ENCODE measurements around the gene CNTN4.

Gene CNTN4

DNA sequence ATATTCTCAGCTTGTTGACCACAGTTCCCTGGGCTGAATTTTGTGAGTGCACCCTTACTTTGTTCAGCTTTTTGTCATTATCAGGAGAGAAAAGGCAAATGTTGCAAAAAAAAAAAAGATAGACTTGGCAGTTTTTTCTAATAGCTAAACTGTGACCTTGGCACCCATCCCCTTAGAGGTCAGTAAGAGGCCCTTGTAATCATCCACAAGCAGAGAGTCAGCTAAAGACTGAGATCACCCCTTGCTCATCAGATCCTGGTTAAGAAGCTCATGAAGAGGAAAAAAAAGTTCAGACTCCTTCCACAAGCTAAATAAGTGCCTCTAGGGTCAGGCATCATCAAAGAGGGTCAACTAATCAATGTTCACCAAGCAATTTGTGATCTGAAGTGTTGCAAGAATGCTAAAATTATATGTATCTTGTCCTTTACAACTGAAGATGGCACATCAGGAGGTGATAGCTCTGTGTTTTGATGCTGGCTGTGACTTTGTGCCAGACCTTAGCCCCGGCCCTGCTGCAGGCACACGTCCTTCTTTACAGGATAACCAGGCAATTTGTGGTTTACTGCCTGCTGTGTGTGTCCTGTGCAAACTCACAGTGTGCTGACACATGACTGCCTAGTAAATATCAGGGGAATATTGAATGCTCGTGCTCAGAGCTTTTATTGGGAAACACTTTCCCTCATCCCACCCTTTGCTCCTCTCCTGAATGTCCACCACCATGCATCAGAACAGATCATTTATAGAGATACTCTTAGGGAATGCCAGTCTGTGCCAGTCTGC is 748.6 kb downstream of the CNTN4 start:
- Histone ChIP-seq H3K9ac (ENCODE audit: low read length) (no peak overlapping the region), H3K36me3 (replicated peaks; ENCODE audit: low read depth, low read length) (no peaks in the 10 kb centered on the region), H3K27me3 (ENCODE audit: low read depth, low read length) (no peaks in the 10 kb centered on the region), H3K9me3 (ENCODE audit: insufficient read depth, low read length) (no peaks in the 10 kb centered on the region), H3K27ac (ENCODE audit: low read length) (no peak overlapping the region), H4K20me1 (ENCODE audit: insufficient read depth, low read length) (no peaks in the 10 kb centered on the region), H3K4me1 (ENCODE audit: low read length) (peaks cover 14% of the 10 kb centered on the region), H3K4me2 (ENCODE audit: low read length) (no peak overlapping the region), H3K79me2 (ENCODE audit: low read length) (no peaks in the 10 kb centered on the region), H3K4me3 (ENCODE audit: low read length) (no peak overlapping the region), H2AFZ (ENCODE audit: low read depth, low read length) (no peak overlapping the region)
- no peak for TF ChIP-seq EZH2phosphoT487 (IDR thresholded peaks at IDR 0.05; ENCODE audit: low read depth)
- TF ChIP-seq, protein P1, sequence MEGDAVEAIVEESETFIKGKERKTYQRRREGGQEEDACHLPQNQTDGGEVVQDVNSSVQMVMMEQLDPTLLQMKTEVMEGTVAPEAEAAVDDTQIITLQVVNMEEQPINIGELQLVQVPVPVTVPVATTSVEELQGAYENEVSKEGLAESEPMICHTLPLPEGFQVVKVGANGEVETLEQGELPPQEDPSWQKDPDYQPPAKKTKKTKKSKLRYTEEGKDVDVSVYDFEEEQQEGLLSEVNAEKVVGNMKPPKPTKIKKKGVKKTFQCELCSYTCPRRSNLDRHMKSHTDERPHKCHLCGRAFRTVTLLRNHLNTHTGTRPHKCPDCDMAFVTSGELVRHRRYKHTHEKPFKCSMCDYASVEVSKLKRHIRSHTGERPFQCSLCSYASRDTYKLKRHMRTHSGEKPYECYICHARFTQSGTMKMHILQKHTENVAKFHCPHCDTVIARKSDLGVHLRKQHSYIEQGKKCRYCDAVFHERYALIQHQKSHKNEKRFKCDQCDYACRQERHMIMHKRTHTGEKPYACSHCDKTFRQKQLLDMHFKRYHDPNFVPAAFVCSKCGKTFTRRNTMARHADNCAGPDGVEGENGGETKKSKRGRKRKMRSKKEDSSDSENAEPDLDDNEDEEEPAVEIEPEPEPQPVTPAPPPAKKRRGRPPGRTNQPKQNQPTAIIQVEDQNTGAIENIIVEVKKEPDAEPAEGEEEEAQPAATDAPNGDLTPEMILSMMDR (IDR thresholded peaks at IDR 0.05; ENCODE audit: low read depth, low read length), result no peak

DNA sequence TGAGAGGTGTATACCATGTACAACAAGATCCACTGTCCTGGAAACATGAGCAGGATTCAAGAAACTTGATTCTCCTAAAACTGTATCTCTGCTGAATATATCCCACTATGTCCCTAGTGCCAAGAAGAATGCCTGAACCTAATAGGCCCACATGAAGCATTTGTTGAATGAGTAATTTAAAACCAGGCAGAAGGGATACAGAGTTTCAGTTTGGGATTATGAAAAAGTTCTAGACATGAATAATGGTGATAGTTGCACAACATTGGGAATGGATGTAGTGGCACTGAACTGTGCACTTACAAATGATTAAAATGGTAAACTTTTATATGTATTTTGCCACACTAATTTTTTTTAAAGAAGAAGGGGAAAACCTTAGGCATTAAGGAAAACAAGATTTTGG is 750.4 kb downstream of the CNTN4 start:
- no peak for TF ChIP-seq EZH2phosphoT487 (IDR thresholded peaks at IDR 0.05; ENCODE audit: low read depth)
- TF ChIP-seq, protein P1 (IDR thresholded peaks at IDR 0.05; ENCODE audit: low read depth, low read length), result no peak
- no peaks in the 10 kb centered on the region for H4K20me1 ChIP-seq (ENCODE audit: insufficient read depth, low read length)
- H3K27me3 ChIP-seq (ENCODE audit: low read depth, low read length), result no peaks in the 10 kb centered on the region
- H3K4me3 ChIP-seq (ENCODE audit: low read length), result no peak overlapping the region
- no peaks in the 10 kb centered on the region for H3K36me3 ChIP-seq (replicated peaks; ENCODE audit: low read depth, low read length)
- no peak overlapping the region for H3K4me2 ChIP-seq (ENCODE audit: low read length)
- H2AFZ ChIP-seq (ENCODE audit: low read depth, low read length), result no peak overlapping the region
- H3K9me3 ChIP-seq (ENCODE audit: insufficient read depth, low read length), result no peaks in the 10 kb centered on the region
- no peak overlapping the region for H3K27ac ChIP-seq (ENCODE audit: low read length)
- no peaks in the 10 kb centered on the region for H3K79me2 ChIP-seq (ENCODE audit: low read length)
- H3K4me1 ChIP-seq (ENCODE audit: low read length), result peaks cover 14% of the 10 kb centered on the region
- H3K9ac ChIP-seq (ENCODE audit: low read length), result no peak overlapping the region

DNA sequence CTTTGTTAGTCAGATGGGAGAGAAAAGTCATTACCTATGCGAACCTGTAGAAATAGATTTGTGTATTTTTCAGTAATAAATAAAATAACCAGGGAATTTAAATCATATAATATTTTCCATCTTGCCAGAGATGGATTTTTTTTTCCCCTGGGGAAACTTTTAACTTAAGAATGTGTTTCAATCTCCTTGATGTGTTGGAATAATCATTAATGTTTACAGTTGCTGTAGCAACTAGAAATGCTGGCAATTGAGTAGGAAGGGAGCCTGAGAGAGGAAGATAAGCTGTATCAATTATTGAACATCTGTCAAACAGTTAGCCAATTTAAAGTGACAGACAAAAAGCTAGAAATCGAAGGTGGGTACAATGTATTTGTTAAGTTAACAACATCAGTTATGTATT is 752.0 kb downstream of the CNTN4 start:
- H3K4me2 ChIP-seq (ENCODE audit: low read length), result peak overlapping the region; percentile 18
- H3K4me1 ChIP-seq (ENCODE audit: low read length), result peaks cover 14% of the 10 kb centered on the region
- H3K27me3 ChIP-seq (ENCODE audit: low read depth, low read length), result no peaks in the 10 kb centered on the region
- no peaks in the 10 kb centered on the region for H3K79me2 ChIP-seq (ENCODE audit: low read length)
- no peak overlapping the region for H3K4me3 ChIP-seq (ENCODE audit: low read length)
- no peaks in the 10 kb centered on the region for H3K36me3 ChIP-seq (replicated peaks; ENCODE audit: low read depth, low read length)
- TF ChIP-seq, protein P1 (IDR thresholded peaks at IDR 0.05; ENCODE audit: low read depth, low read length), result no peak
- TF ChIP-seq EZH2phosphoT487 (IDR thresholded peaks at IDR 0.05; ENCODE audit: low read depth), result no peak
- H2AFZ ChIP-seq (ENCODE audit: low read depth, low read length), result no peak overlapping the region
- no peak overlapping the region for H3K27ac ChIP-seq (ENCODE audit: low read length)
- no peaks in the 10 kb centered on the region for H3K9me3 ChIP-seq (ENCODE audit: insufficient read depth, low read length)
- no peaks in the 10 kb centered on the region for H4K20me1 ChIP-seq (ENCODE audit: insufficient read depth, low read length)
- H3K9ac ChIP-seq (ENCODE audit: low read length), result no peak overlapping the region

DNA sequence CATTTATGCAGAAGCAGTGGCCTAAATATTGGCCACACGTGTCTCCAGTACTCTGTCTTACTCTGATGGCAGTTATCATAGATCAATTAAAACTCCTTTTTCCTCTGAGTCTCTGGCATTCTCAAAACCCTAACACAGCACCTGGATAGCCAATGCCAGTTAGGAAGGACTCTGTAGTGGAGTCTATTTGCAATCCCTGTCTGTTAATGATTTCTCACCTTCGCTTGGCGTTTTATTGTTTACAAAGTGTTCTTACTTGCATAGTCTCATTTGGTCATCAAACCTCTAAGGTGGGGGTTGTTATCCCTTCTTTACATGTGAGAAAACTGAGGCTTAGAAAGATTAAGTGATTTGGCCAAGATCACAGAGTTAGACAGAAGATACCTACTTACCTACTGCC is 752.7 kb downstream of the CNTN4 start:
- no peak overlapping the region for H2AFZ ChIP-seq (ENCODE audit: low read depth, low read length)
- H4K20me1 ChIP-seq (ENCODE audit: insufficient read depth, low read length), result no peaks in the 10 kb centered on the region
- TF ChIP-seq EZH2phosphoT487 (IDR thresholded peaks at IDR 0.05; ENCODE audit: low read depth), result no peak
- TF ChIP-seq, protein P1 (IDR thresholded peaks at IDR 0.05; ENCODE audit: low read depth, low read length), result no peak
- no peaks in the 10 kb centered on the region for H3K36me3 ChIP-seq (replicated peaks; ENCODE audit: low read depth, low read length)
- no peak overlapping the region for H3K9ac ChIP-seq (ENCODE audit: low read length)
- no peak overlapping the region for H3K4me3 ChIP-seq (ENCODE audit: low read length)
- no peak overlapping the region for H3K27ac ChIP-seq (ENCODE audit: low read length)
- H3K79me2 ChIP-seq (ENCODE audit: low read length), result no peaks in the 10 kb centered on the region
- H3K27me3 ChIP-seq (ENCODE audit: low read depth, low read length), result no peaks in the 10 kb centered on the region
- peaks cover 14% of the 10 kb centered on the region for H3K4me1 ChIP-seq (ENCODE audit: low read length)
- H3K4me2 ChIP-seq (ENCODE audit: low read length), result peak overlapping the region; percentile 18; the same call in 1 of the 2 replicates
- H3K9me3 ChIP-seq (ENCODE audit: insufficient read depth, low read length), result no peaks in the 10 kb centered on the region

Measured in OCI-LY3 (cell line).